ENCODE data around the gene LRRTM4. TPM values are rescaled to one million over a fixed set of nuclear protein-coding genes. Genes with fewer than 3 reads are reported as not detected.
"Not testable (repeated sequence)": the region's sequence is repeated elsewhere in the genome, so short reads cannot be mapped to it uniquely, and the experiment has no call there.

The LRRTM4 gene
- total RNA-seq, 1 donor from 2014 or later = not detected

DNA sequence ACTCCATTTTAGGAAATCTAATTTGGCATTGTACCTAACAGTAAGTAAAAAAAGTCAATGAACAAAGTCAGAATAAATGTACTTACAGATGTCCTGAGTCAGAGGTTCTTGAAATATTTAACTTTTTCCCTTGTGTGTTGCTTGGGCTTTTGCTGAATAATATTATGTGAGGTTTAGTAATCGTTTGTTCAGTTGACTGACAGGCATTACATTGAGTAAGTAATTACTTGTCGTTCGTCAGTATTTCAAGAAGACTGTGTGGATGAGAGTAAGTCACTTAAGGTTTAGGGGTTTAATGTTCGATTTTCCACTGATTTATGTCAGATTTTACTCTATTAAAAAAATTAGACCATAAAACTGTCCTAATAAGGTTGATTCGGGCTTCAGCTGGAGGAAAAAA is 342.9 kb downstream of the LRRTM4 start:
- DNase-seq (ENCODE audit: low read depth) = no peak

DNA sequence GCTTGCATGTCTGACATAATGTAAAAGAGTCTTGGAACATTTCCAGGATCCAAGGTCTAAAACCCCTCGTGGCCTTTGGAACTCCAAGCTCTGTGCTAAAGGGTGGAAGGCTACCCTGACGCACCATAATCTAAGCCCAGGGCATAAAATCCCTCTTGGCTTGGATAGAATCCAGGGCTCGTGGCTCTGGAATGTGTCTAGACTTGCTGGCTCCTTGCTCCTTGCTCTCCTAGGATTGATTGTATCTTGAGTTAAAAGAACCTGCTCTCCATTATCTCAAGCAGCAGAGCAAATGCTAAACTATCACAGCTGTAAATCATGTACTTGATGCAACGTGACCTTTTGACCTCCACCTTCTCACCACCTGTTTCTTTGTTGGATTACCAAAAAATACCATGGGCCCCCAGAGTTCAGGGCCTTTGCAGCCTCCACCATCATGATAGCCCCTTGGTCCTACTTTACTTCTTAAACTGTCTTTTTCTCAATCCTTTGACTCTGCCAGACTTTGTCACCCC is 346.9 kb downstream of the LRRTM4 start:
- not testable (repeated sequence) for DNase-seq (ENCODE audit: low read depth)

DNA sequence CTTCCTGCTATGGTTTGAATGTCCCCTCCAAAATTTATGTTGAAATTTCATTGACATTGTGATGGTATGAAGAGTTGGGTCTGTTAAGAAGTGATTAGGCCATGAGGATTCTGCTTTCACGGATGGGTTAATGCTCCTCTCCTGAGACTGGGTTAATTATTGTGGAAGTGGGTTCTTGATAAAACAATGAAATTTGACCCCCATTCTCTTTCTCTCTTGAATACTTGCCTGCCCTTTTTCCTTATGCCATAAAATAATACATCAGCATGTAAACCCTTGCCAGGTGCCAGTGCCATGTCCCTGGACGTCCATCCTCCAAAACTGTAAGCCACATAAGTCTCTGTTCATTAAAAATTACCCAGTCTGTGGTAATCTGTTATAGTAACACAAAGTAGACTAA is 352.8 kb downstream of the LRRTM4 start:
- no peak for DNase-seq (ENCODE audit: low read depth)

DNA sequence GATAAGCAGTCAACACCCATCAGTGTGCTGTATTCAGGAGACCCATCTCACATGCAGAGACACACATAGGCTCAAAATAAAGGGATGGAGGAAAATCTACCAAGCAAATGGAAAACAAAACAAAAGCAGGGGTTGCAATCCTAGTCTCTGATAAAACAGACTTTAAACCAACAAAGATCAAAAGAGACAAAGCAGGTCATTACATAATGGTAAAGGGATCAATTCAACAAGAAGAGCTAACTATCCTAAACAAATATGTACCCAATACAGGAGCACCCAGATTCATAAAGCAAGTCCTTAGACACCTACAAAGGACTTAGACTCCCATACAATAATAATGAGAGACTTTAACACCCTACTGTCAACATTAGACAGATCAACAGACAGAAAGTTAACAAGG is 358.2 kb downstream of the LRRTM4 start:
- DNase-seq (ENCODE audit: low read depth) = not testable (repeated sequence)

DNA sequence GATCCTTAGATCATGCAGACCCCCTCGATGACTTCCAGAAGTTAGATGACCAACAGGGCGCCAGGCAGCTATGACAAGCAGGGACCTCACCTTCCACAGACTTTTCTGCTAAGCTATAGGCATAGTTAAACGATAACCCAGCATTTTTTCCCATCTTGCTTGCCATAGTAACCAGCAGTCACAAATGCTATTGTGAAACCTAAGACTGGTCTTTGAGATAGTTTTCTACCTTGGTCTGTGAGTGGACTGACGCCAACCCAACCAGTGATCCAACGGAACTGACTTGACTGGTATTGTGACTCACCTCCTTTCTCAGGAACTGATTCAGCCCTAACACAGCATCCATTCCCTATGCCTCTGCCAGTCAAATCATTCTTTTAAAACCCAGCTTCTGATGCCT is 361.2 kb downstream of the LRRTM4 start:
- DNase-seq (ENCODE audit: low read depth) = no peak

DNA sequence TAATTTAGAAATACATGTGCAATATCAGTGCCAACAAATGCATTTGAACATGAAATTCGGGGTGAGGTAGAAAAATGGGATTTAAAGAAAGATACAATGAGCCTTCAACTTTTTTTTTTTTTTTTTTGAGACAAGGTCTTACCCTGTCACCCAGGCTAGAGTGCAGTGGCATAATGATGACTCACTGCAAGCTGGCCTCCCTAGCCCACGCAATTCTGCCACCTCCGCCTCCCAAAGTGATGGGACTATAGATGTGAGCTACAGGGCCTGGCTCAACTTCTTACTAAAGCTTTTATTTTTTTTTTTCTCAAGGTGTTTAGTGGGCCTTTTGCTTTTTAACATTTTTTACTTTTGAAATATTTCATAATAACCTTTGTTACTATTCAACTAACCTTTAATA is 365.6 kb downstream of the LRRTM4 start:
- DNase-seq (ENCODE audit: low read depth) = no peak

DNA sequence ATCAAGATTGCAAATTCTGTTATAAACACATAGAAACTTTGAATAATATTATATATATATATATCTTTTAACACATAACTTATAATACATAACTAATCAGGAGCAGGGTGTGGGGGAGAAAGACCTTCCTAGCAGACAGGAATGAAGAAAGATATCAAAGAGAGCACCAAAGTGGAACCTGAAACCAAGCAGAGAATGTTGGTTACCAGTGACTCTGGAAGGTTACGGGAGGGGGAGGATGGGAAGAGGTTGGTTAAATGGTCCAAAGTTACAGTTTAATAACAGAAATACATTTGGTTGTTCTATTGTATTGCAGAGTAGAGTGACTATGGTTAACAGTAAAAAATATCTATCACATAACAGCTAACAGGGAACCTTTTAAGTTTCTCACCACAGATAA is 366.7 kb downstream of the LRRTM4 start:
- no peak for DNase-seq (ENCODE audit: low read depth)

DNA sequence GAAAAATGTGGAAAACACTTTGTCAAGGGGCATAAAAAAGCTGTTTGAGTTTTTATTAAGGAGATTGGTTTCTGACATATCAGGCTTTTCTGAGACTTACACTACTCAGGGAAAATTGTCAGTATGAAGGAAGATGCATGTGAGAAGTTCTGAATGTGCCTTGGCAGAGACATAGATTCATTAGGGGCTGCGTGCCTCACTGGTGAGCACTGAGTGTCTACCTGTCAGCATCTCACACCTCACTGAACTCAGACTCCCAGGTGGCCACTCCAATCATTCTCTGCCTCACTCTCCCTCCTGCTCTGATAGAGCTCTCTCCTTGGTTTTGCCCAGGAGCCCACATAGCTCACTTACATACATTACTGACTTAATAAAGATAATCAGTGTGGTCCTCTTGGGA is 372.6 kb downstream of the LRRTM4 start:
- no peak for DNase-seq (ENCODE audit: low read depth)

DNA sequence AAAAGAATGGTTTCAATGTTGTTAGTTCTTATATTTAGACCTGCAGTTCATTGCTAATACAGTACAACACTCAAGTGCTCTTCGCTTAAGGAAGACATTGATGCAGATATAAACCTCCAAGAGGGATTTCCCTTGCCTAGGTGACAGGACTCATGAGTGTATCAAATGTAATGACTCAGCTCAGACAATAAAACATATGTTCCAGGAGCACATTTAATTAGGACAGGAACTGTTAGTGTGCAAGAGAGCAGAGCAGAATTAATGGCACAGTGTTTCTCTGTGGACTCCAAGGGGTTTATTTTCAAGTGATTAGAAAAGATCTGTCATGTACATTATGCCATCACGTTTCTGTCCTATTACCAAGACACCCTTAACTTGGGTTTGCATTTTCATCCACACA is 375.0 kb downstream of the LRRTM4 start:
- DNase-seq (ENCODE audit: low read depth) = no peak

DNA sequence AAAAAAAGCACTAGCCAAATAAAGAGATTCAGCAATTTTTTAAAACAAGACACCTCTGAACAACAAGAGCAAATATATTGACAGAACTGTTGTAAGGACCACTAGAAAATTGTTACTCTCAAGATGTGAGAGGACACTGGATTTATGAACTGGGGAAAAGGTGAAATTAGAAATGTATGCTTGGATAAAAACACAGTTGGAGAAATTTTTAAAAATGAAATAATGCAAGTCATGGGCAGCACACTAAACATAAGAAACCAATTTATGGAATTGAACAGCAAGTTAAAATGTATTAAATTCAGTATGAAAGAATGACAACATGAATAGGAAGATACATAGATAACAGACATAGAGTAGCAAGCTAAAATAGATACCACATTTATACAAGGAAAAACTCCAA is 377.4 kb downstream of the LRRTM4 start:
- DNase-seq (ENCODE audit: low read depth) = no peak

DNA sequence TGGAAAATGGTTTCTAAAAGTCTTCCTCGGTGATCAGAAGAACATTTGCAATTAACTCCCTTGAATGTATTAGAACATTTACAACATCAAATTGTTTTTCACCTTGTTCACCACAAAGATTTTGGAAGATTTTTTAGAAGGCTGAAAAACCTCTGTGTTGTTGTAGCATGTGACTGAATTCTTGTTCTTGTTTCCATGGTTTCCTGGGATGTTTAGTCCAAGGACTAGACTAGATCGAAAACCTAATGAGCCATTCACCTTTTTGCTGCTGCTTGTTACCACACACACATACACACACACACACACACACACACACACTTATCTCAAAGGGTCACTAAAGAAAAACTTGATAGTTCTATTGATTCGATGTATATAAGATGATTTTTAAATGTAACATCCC is 380.0 kb downstream of the LRRTM4 start:
- no peak for DNase-seq (ENCODE audit: low read depth)

DNA sequence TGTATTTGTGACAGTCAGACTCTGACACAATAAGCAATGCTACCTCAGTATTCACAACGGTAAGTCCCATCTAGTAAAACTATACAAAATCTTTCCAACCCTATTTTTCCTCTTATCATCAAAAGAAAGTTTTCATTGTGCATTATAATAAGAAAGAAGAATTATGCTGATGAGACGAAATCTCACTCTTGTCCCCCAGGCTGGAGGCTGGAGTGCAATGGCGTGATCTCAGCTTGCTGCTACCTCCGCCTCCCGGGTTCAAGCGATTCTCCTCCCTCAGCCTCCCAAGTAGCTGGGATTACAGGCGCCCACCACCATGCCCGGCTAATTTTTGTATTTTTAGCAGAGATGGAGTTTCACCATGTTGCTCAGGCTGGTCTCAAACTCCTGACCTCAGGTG is 393.7 kb downstream of the LRRTM4 start:
- DNase-seq (ENCODE audit: low read depth) = not testable (repeated sequence)

DNA sequence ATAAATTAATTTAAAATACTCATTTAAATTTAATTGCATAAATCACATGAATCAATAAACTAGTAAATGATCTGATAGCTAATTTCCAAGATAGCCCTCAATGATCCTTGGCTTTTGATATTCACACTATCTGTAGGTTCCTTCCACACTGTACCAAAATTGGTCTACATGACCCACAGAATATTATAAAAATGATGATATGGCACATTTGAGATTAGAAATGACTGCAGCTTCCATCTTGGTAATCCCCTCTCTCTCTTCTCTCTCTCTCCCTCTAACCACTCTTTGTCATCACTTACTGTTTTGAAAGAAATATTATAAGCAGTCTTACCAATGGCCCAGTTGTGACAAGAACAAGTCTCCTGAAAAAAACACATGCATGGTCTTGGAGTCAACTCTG is 394.8 kb downstream of the LRRTM4 start:
- no peak for DNase-seq (ENCODE audit: low read depth)

DNA sequence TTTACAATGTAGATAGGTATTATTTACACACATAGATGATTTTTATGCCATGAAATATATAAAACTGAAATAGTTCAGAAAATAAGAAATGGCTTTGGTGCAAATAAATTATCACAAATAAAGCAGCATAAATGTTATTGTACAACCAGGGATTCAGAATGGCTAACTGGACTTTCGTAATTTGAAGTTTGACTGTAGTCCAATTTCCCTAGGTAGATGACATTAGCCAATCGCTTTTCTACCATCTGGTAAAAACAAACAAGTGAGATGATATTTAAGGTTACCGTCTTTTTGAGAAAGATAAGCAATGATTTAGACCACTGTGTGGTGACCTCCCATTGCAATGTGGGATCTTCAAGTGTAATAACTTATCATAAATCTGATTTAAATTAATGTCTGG is 400.7 kb downstream of the LRRTM4 start:
- no peak for DNase-seq (ENCODE audit: low read depth)

DNA sequence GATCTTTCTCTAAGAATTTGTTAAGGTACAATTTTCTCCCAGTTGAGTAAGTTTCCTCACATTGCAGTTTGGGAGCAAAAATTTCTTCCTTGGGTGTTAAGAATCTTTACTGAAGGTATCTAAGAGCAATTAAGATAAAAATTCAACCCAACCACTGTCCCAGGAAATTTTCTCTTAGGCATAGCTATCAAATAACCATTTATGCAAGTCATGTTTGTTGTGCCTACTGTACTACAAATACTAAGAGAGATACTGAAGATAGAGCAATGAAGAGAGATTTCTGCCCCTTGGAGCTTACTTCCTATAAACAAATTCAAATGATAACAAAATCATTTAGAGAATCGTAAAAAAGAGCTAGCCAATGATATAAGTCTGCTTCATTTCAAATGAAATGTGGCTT is 402.8 kb downstream of the LRRTM4 start:
- DNase-seq (ENCODE audit: low read depth) = no peak

DNA sequence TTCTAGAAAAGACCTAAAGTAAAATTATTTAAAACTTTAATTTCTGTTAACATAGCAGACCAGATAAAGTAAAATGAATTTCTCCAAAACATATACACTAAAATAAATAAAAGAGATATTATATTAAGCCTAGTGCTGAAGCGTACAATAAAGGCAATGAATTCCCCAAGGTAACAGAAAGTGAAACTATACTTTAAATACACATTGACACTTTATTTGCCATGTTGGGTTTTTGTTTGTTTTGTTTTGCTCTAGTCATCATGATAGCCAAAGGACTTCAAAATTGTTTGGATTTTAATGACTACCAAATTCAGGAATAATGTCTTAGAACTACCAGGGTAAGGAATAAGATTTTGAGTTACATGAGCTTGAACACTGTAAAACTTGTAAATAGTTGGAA is 413.3 kb downstream of the LRRTM4 start:
- no peak for DNase-seq (ENCODE audit: low read depth)

DNA sequence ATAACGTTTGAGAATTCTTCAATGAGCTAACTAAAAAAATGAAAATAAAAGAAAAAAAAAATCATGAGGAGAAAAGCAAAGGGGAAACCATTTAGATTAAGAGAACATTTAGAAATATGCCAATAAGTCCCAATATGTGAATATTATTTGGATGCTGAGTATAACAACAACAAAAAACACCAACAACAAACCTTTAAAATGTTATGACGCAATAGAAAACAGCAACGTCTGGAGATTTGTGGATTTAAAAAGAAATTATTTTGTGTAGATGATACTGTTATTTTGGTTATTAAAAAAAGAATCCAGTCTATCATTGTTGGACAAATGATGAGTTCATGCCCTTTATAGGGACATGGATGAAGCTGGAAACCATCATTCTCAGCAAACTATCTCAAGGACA is 417.2 kb downstream of the LRRTM4 start:
- DNase-seq (ENCODE audit: low read depth) = no peak

DNA sequence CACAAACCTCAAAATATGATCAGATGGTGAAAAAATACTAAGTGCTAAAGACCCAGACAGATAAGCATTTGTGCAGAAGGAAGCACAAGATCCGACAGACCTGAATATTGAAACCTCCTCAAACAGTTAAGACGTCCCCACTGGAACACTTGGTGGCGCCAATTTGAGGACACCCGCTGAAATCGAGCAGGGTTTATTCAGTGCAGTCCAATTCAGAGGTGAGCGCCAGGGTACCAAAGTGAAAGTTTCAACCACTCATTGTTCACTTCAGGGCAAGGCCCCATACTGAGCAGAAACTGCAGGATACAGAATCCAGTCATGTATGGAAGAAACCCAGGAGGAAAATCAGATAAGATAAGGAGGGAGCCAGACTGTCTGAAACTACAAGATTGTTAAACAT is 417.6 kb downstream of the LRRTM4 start:
- DNase-seq (ENCODE audit: low read depth) = no peak

DNA sequence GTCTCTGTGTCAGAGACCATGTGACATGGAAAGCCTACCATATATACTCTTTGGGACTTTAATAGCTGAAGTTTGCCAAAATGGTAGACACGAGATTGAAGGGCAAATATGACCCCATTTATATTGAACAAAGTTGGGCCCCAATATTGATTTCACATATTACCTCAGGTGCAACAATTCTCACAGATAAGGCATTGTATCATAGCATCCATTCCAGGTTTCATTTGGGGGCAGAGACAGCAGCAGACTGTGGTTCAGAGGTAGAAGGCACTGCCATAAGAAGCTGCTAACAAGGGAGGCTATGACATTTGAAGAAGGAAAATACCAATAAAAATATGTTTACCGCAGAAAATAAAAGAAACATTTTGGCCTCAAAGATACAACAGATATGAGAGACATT is 419.2 kb downstream of the LRRTM4 start:
- DNase-seq (ENCODE audit: low read depth) = no peak

DNA sequence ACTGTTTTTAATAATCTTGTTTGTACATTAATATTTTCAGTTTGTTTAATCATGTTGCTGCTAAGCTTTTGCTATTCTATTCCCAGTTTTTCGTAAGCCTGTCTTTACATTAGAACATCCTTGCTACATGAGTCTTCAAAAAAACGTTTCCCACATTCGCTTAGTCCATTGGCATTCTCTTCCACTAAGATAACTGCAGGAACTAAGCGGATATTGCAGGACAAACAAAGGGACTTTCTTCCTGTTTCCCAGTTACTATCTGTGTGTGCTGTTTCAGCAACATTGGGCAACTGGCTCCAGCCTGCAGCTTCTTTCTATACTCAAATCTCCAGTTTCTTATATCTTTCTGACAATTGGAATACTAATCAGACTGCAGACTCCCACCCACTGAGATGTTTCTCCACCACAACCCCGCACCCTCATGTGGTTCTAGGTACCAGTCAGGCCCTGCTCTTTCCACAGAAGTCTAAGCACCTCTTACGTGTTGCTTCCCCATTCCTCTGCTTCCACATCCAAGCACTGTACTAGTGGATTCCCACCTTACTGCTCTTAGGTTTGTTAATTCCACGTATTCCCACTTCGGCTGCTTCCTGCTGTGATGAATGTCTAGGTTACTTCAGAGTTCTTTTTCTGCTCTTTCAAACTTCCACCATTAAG is 420.3 kb downstream of the LRRTM4 start:
- DNase-seq (ENCODE audit: low read depth) = no peak

DNA sequence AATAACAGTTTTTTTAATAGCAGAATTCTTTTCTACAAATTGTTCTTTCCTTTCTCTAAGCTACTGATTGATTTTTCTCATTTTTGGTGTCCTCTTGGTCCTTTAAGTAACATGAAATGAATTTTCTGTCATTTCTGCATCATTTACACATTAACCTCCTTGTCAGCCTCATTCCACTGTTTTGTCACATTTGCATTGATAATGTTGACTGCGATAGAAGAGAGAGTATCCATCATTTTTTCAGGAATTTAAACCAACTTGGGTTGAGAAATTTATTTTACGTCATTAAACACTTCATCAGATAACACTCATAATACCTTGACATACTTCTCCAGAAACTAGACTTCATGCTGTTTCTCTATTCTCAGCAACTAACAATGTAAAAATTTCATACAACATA is 422.2 kb downstream of the LRRTM4 start:
- no peak for DNase-seq (ENCODE audit: low read depth)

DNA sequence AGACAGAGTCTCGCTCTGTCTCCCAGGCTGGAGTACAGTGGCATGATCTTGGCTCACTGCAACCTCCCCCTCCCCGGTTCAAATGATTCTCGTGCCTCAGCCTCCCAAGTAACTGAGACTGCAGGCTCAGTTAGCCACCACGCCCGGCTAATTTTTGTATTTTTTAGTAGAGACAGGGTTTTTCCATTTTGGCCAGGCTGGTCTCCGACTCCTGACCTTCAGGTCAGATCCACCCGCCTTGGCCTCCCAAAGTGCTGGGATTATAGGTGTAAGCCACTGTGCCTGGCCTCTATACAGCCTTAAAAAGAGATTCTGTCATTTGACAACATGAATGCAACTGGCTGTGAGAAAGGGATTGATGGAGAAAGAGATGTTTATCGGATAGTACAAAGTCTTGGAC is 426.7 kb downstream of the LRRTM4 start:
- DNase-seq (ENCODE audit: low read depth) = not testable (repeated sequence)

DNA sequence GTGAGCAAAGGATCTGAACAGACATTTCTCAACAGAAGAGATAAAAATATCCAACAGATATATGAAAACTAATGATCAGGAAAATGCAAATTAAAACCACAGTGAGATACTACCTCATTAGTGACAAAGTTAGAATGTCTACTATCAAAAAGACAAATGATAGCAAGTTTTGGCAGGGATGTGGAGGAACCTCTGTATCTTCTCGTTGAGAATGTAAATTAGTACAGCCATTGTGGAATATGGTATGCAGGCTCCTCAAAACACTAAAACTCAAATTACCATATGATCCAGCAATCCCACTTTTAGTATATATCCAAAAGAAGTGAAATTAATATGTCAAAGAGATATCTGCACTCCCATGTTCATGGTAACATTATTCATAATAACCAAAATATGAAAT is 427.1 kb downstream of the LRRTM4 start:
- no peak for DNase-seq (ENCODE audit: low read depth)

DNA sequence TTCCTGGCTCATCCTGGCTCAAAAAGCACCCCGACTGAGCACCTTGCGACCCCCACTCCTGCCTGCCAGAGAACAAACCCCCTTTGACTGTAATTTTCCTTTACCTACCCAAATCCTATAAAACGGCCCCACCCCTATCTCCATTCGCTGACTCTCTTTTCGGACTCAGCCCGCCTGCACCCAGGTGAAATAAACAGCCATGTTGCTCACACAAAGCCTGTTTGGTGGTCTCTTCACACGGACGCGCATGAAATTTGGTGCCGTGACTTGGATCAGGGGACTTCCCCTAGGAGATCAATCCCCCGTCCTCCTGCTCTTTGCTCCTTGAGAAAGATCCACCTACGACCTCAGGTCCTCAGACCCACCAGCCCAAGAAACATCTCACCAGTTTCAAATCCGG is 433.8 kb downstream of the LRRTM4 start:
- not testable (repeated sequence) for DNase-seq (ENCODE audit: low read depth)
